HG03196 (cell line): ENCODE measurements around the gene FASN.

ENCODE experiments used
- ATAC-seq: cut with Tn5 transposase; IDR thresholded peaks from one replicate; pipeline ENCODE4 v1.9.1; 2021; ENCODE audit not compliant: unreplicated experiment

FASN gene

DNA sequence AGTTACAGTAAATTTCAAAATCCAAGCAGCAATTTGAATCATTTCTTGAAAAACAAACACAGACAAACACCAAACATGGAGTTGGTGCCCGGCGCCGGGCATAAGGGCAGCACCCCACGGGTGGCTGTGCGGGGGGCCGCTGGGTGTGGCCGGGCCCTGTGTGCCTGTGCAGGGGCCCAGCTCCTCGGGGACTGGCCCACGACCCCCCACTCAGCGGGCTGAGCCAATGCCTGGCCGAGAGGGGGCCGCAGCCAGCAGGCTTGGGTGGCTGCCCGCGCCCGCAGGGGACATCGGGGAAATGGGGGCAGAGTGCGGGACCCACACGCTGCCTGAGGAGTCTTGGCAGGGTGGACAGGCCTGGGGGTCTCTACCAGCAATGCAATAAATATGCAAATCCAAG lies 19.6 kb downstream of the FASN start:
- ATAC-seq: no peak

GRCh38 chr17:82077617-82078358 lies 20.2 kb downstream of the FASN start:
- ATAC-seq: no peak

DNA sequence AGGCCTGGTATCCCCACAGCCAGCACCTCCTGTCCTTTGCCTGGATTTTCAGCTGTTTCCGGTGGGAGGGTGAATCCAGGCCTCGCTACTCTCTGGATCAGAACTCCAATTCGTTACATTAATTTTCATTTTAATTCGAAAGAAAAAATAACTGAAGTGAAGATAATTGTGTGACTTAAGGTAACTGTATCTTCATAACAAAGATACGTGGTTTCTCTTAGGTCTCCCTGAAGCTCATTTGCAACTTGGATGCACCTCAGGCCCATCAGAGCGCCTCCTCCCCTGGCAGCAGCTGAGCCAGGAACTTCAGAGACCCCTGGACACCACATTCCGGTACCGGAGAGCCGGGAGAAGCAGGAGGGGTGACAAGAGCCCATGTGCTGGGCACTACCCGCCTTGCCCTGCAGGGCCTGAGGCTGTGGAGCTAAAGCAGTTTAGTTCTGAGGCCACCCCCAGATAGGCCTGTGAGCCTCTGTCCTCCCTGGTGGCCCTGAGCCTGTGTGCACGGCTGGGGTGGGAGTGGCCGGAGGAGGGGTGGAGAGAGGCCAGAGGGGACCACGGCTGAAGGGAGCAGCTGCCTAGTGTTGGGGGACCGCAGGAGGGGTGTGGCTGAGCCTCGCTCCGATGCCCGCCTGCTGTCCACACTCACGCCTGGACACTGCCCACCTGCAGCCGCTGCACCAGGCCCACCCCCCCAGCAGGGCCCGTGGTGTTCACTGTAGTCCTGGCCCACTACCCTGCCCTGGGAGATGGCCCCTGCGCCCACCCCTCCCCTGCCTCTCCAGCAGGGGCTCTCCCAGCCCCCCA lies 21.0 kb downstream of the FASN start:
- no peak for ATAC-seq

DNA sequence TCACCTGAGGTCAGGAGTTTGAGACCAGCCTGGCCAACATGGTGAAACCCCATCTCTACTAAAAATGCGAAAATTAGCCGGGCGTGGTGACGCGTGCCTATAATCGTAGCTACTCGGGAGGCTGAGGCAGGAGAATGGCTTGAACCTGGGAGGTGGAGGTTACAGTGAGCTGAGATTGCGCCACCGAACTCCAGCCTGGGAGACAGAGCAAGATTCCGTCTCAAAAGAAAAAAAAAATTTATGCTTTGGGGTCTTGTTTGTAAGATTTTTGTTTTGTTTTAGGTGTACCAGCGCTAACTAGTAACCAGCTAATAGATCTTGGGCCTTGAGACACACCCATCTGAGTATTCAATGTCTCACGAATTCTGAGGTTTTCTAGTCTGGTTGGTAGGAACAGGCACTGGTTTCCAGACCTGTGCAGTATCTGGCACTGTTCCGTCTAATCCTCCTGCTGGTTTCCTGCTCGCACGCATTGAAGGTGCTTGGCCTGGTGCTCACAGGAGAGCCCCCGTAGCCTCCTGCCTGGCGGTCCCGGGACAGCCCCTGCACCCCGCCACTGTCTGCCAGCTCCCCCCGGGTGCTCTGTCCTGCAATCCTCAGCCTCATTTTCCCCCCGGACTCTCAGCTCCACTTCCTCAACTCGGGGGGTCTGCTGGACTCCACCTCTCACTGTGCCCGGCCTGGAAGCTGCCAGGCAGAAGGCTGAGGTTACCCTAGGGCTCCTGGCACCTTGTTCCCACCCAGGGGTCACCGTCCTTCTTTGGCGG lies 21.8 kb downstream of the FASN start:
- ATAC-seq: no peak

- ATAC-seq: no peak
Observed at GRCh38 chr17:82073446-82073845, 24.6 kb downstream of the FASN start.

- no peak for ATAC-seq
Observed at GRCh38 chr17:82072827-82073226, 25.2 kb downstream of the FASN start.

DNA sequence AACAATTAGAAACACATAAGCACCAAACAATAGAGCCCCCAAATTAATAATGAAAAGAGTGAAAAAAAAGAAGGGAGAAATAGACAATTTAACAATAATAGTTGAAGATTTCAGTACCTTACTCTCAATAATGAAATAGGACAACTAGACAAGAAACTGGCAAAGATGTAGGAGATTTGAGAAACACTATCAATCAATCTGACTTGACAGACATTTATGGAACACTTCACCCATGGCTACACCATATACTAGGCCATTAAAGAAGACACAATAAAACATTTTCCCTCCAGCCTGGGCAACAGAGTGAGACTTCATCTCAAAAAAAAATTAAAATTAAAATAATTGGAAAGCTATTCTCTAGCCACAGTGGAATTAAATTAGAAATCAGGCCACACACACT lies 27.4 kb downstream of the FASN start:
- no peak for ATAC-seq

DNA sequence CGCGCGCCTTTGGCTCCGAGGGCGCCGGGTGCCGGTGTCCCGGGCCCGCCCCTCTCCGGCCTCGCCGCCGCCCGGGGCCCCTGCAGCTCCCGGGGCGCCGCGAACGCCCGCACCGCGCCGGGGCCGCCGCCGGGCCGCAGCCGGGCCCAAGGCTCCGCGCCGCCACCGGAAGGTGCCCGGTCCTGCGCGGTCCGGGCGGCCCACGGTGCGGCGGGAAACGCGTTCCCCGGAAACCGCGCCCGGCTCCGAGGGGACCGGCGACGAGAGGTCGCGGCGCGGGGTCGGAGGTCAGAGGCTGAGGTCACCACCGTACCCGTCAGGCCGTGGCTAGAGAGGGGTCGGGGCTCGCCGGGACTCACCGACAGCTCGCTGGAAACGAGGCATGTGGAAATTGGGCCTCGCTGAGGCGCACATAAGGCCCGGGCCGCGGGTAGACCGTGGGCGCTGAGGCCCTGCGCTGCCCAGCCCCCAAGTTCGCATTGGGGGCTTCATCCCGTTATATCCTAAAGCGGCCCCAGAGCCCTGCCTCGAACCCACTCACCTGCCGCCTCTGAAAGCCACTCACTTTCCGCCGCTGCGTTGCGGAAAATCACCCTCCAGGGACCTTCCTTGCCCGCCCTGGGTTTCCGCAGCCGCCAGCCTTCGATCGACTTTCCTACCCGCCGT lies 32.3 kb downstream of the FASN start, which contains the start of gene DUS1L:
Gene DUS1L, minus strand, starts transcription at position 167 of the 666 bp plus-strand sequence. CDS start 745 bp downstream, outside the sequence.
- ATAC-seq: no peak

- ATAC-seq: no peak
Observed at GRCh38 chr17:82065193-82065637, 32.8 kb downstream of the FASN start.

DNA sequence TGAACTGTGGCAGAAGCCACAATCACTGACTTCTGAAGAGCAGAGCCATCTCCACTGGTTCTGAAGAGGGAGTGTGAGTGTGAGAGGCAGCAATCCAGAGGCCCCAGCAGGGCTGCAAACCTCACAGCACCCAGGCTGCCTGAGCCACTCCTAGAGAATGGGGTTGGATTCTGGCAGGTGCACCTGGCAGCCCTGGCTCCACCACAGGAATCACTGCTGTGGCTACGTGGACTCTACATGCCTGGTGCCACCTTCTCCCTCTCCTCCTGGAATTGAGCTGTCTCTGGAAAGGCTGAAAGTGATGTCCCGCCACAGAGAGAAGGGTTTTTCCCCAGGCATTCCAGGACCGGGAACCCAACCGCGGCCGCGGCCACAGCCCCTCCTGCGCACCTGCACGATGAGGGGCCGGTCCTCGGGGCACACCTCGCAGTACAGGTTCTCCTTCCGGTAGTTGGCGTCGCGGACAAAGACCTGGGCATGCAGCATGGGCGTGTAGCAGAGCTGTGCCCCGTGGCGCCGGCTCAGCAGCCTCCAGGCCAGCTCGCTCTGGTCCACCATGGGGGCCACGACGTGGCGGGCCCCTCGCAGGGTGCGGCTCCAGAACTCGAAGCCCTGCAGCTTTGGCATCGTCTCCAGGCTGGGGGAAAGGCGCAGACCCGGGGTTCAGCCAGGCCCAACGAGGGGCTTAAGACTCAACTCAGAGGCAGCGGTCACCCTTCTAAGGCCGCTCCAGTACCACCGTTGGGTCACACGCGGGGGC lies 33.4 kb downstream of the FASN start:
- ATAC-seq: no peak

- ATAC-seq: no peak
Observed at GRCh38 chr17:82063424-82064415, 34.3 kb downstream of the FASN start.

DNA sequence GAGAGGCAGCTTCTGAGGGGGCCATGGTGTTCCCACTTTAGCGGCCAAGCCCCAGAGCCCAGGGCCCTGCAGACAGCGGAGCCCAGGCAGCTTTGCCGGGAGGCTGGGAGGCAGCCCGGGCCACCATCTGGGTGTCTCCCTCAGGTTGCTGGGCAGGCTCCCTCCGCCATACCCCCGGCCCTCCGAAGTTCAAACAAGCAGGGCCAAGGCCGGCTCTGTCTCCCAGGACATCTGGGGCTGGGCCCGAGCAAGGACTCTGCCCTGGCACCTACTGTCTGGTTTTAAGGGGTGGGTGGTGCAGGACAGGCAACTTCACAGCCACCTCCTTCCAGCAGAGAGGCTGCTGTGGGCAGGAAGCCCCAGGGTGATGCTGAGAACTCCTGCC lies 35.1 kb downstream of the FASN start:
- ATAC-seq: no peak

DNA sequence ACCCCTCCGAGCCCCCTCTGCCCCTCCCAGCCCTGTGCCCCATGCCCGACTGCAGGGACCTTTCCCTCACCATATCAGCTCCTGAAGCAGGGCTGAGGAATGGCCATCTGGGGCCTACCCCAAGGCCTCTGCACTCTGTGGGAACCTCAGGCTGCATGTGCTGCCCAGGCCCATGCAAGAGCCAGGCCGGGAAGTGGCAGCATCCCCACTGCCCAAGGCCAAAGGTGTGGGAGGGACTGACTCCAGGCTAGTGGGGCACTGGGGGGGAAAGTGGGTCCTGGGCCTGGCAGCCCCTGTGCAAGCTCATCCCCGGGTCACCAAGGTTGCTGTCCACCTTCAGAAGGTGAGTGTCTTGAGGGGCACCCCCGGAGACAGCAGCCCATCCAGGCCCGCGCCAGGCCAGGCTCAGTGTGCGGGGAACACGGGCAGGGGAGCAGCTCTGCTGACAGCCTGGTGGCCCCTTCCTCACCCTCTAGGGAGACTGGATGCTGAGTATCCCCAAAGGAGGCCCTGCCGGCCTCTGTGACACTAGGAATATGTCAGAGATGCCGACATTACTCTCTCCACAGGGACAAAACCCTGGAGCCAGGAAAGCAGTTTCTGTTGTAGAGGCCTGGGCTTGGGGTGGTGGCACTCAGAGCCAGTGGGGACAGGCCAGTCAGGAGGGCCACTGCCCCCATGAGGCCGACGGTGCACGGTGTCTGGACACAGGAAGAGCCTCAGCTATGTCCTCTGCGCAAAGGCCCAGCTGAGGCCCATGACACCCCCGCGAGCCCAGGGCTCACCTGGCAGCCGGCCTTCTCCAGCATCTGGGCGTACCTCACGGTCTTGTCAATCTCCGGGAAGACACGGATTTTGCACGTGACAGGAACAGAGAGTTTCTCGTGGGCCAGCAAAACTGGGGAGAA lies 35.7 kb downstream of the FASN start:
- no peak for ATAC-seq

DNA sequence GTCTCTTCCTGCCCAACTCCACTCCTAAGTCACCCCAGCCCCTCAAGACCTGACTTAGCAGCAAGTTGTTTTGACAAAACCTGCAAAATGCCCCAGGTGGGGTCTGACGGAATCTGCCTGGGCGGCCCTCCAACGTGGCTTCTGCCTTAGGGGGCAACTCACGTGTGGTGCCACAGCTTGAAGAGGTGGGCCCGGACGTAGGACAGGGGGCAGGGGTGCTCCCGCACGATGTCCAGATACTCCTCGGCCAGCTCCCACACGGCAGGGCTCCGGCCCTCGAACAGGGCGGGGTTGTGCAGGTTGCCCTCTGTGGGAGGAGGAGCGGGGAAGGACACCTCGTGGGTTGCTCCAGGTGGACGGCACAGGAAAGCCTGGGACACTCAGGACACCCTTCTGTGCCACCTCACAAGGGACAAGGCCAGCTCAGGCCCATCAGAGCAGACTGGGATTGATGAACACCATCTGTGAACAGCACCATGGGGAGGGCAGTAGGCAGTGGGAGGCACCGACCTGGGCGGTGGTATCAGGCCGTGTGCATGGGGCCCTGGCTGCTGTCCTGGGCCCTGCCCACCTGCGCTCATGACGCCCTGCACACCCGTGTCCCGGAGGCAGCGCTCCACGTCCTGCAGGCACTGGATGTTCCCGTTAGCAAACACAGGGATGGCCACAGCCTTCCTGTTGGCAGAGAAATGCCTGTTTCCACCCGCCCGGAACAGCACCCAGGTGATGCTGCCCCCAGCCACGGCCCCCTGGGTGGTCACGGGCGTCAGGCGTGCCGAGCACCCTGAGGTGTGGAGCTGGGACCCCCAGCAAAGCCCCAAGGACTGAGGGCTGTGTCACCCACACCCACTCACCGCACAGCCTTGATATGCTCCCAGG lies 36.8 kb downstream of the FASN start:
- ATAC-seq: no peak

GRCh38 chr17:82060614-82061013 lies 37.4 kb downstream of the FASN start:
- no peak for ATAC-seq

DNA sequence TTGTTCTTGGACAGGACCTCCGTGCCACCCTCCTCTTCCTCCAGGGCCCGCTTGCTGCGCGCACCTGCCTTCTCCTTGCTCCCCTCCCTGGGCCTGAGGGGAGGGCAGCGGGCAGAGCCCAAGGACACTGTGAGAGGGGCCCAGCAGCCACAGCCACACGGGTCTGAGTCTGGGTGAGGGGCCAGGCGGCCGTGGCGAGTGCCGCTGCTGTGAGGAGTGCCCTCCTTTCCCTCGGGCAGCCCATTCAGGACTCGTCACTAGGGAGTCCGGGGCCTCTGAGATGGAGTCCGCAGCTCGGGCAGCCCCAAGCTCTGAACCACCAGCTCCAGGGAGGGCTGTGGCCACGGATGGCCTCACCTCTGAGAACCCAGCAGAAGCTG lies 38.0 kb downstream of the FASN start:
- no peak for ATAC-seq
